Mesendoderm (in vitro differentiated cells): ENCODE measurements around the gene CELF1.
"Not testable (repeated sequence)": the region's sequence is repeated elsewhere in the genome, so short reads cannot be mapped to it uniquely, and the experiment has no call there.

Experiments used
- DNase-seq: peaks from one replicate; pipeline ENCODE4 v3.0.0; 2013
- H2AK5ac ChIP-seq: 2 replicates; pipeline ENCODE4 v1.6.1; 2013; ENCODE audit warnings: low read length, inconsistent platforms
- H2BK120ac ChIP-seq: 2 replicates; pipeline ENCODE4 v1.6.1; 2013; ENCODE audit warnings: low read depth, mild to moderate bottlenecking, low read length, moderate library complexity, mixed read lengths
- H2BK15ac ChIP-seq: replicated peaks from 2 replicates; pipeline ENCODE4 v1.6.1; 2013; ENCODE audit warnings: low read depth, mild to moderate bottlenecking, moderate library complexity
- H2BK5ac ChIP-seq: 2 replicates; pipeline ENCODE4 v1.6.1; 2013; ENCODE audit warnings: low read length, inconsistent platforms
- H3K18ac ChIP-seq: 2 replicates; pipeline ENCODE4 v1.6.1; 2013; ENCODE audit warnings: mild to moderate bottlenecking, low read length, mixed read lengths
- H3K23ac ChIP-seq: one replicate; pipeline ENCODE4 v1.6.1; 2013; ENCODE audit warnings: low read length
- H3K27ac ChIP-seq: 2 replicates; pipeline ENCODE4 v1.5.1; 2013; ENCODE audit warnings: low read depth, mild to moderate bottlenecking, inconsistent platforms, low read length, moderate library complexity
- H3K27me3 ChIP-seq: 2 replicates; pipeline ENCODE4 v1.6.1; 2013; ENCODE audit warnings: low read length, control low read depth, mild to moderate bottlenecking, inconsistent platforms; ENCODE audit not compliant: insufficient read depth, poor library complexity
- H3K36me3 ChIP-seq: 2 replicates; pipeline ENCODE4 v1.6.1; 2013; ENCODE audit warnings: low read length, inconsistent platforms; ENCODE audit not compliant: control insufficient read depth, insufficient read depth
- H3K4ac ChIP-seq: one replicate; pipeline ENCODE4 v1.6.1; 2013; ENCODE audit warnings: low read depth, mild to moderate bottlenecking, low read length, moderate library complexity
- H3K4me1 ChIP-seq: 2 replicates; pipeline ENCODE4 v1.6.1; 2013; ENCODE audit warnings: low read depth, low read length, inconsistent platforms; ENCODE audit not compliant: control insufficient read depth
- H3K4me2 ChIP-seq: 2 replicates; pipeline ENCODE4 v1.6.1; 2013; ENCODE audit warnings: low read length
- H3K4me3 ChIP-seq: 2 replicates; pipeline ENCODE4 v1.5.1; 2013; ENCODE audit warnings: mild to moderate bottlenecking, low read length
- H3K56ac ChIP-seq: one replicate; pipeline ENCODE4 v1.6.1; 2013; ENCODE audit warnings: low read length
- H3K79me1 ChIP-seq: 2 replicates; pipeline ENCODE4 v1.6.1; 2013; ENCODE audit warnings: low read length, inconsistent platforms
- H3K79me2 ChIP-seq: 2 replicates; pipeline ENCODE4 v1.6.1; 2013; ENCODE audit warnings: mild to moderate bottlenecking, low read length; ENCODE audit not compliant: control insufficient read depth, insufficient read depth
- H3K9ac ChIP-seq: 2 replicates; pipeline ENCODE4 v1.6.1; 2013; ENCODE audit warnings: low read length, inconsistent platforms
- H4K5ac ChIP-seq: one replicate; pipeline ENCODE4 v1.6.1; 2013; ENCODE audit warnings: low read length
- H4K8ac ChIP-seq: one replicate; pipeline ENCODE4 v1.6.1; 2013; ENCODE audit warnings: low read depth, mild to moderate bottlenecking, control low read depth, low read length, moderate library complexity
- WGBS: extraction: QIAGEN DNeasy Blood & Tissue Kit; methylation state at CpG from one replicate; pipeline ENCODE4 v1.1.7; 2013; ENCODE audit warnings: low lambda C conversion rate, missing lambda C conversion rate; ENCODE audit not compliant: insufficient coverage; ENCODE audit errors: extremely low coverage; 5-methylcytosine and 5-hydroxymethylcytosine counted together

CELF1 gene

GRCh38 chr11:47558695-47559094 lies 5.8 kb upstream of the CELF1 start:
- WGBS: no CpG with 5 or more reads among the region's 1 CpG
- H3K79me1 ChIP-seq: no peaks in the 10 kb centered on the region
- no peak overlapping the region for H3K23ac ChIP-seq
- H3K27ac ChIP-seq: no peak overlapping the region
- no peak overlapping the region for H3K56ac ChIP-seq
- no peak overlapping the region for H2BK15ac ChIP-seq
- DNase-seq: no peak
- H4K5ac ChIP-seq: no peak overlapping the region
- no peaks in the 10 kb centered on the region for H3K4me1 ChIP-seq
- no peak overlapping the region for H3K4ac ChIP-seq
- H4K8ac ChIP-seq: no peak overlapping the region
- H2BK5ac ChIP-seq: no peak overlapping the region
- no peaks in the 10 kb centered on the region for H3K27me3 ChIP-seq
- H2AK5ac ChIP-seq: no peak overlapping the region
- H3K18ac ChIP-seq: no peak overlapping the region
- no peak overlapping the region for H3K4me3 ChIP-seq
- H3K79me2 ChIP-seq: no peaks in the 10 kb centered on the region
- no peak overlapping the region for H3K9ac ChIP-seq
- no peak overlapping the region for H2BK120ac ChIP-seq
- no peak overlapping the region for H3K4me2 ChIP-seq
- H3K36me3 ChIP-seq: no peaks in the 10 kb centered on the region

DNA sequence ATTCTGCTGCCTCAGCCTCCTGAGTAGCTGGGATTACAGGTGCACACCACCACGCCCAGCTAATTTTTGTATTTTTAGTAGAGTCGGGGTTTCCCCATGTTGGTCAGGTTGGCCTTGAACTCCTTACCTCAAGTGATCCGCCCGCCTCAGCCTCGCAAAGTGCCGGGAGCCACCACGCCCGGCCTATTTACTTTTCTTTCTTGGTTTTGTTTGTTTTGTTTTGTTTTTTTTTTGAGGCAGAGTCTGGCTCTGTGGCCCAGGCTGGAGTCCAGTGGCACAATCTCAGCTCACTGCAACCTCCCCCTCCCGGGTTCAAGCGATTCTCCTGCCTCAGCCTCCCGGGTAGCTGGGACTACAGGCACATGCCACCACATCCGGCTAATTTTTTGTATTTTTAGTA lies 4.1 kb upstream of the CELF1 start:
- no CpG with 5 or more reads among the region's 12 CpGs for WGBS
- H4K8ac ChIP-seq, H4K5ac ChIP-seq, H2BK5ac ChIP-seq, H2BK15ac ChIP-seq, DNase-seq, H3K23ac ChIP-seq, H2AK5ac ChIP-seq, H3K4me1 ChIP-seq, H3K79me2 ChIP-seq, H2BK120ac ChIP-seq, H3K9ac ChIP-seq, H3K4me3 ChIP-seq, H3K4ac ChIP-seq, H3K27ac ChIP-seq, H3K4me2 ChIP-seq, H3K79me1 ChIP-seq, H3K18ac ChIP-seq, H3K36me3 ChIP-seq, H3K27me3 ChIP-seq, H3K56ac ChIP-seq: not testable (repeated sequence)

DNA sequence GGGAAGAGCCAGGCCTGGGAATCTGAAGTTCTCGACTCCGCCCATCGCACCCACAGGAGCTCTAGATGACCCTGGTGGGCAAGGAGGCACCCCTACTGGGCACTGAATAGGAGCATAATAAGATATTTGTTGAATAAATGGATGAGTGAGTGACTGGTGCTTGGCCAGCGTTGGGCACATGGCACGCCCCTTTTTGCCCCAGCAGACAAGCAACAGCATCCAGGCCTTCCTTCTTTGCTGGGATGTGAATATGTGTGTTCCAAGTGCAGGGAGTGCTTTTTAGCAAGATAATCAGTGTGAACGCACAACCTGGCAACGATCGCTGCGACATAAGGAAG lies 443 bp upstream of the CELF1 start:
- Histone ChIP-seq H2BK15ac (no peak overlapping the region), H3K4me1 (no peaks in the 10 kb centered on the region), H3K56ac (peak overlapping the region; percentile 86), H3K4me2 (peak overlapping the region; percentile 52), H2AK5ac (no peak overlapping the region), H3K27ac (no peak overlapping the region), H2BK120ac (no peak overlapping the region), H4K8ac (no peak overlapping the region), H3K79me1 (no peaks in the 10 kb centered on the region), H2BK5ac (no peak overlapping the region), H3K4ac (peak overlapping the region; percentile 84), H3K23ac (no peak overlapping the region), H3K18ac (no peak overlapping the region), H3K9ac (peak overlapping the region; percentile 58), H3K79me2 (peaks cover 42% of the 10 kb centered on the region), H3K27me3 (no peaks in the 10 kb centered on the region), H4K5ac (no peak overlapping the region), H3K36me3 (no peaks in the 10 kb centered on the region), H3K4me3 (peak overlapping the region; percentile 9)
- DNase-seq: no peak
- WGBS: no CpG with 5 or more reads among the region's 9 CpGs

- no peaks in the 10 kb centered on the region for H3K27me3 ChIP-seq
- H2BK120ac ChIP-seq: no peak overlapping the region
- peak overlapping the region; percentile 28 for H2AK5ac ChIP-seq
- H3K27ac ChIP-seq: peak overlapping the region; percentile 90
- DNase-seq: peak; percentile 85
- H3K56ac ChIP-seq: peak overlapping the region; percentile 98
- H3K18ac ChIP-seq: peak overlapping the region; percentile 94
- peak overlapping the region; percentile 71 for H2BK5ac ChIP-seq
- H3K79me2 ChIP-seq: peaks cover 55% of the 10 kb centered on the region
- no peaks in the 10 kb centered on the region for H3K4me1 ChIP-seq
- no peaks in the 10 kb centered on the region for H3K79me1 ChIP-seq
- H3K4ac ChIP-seq: peak overlapping the region; percentile 96
- H3K23ac ChIP-seq: peak overlapping the region; percentile 83
- peak overlapping the region; percentile 88 for H3K9ac ChIP-seq
- peak overlapping the region; percentile 53 for H3K4me2 ChIP-seq
- peak overlapping the region; percentile 89 for H3K4me3 ChIP-seq
- no peak overlapping the region for H2BK15ac ChIP-seq
- H4K5ac ChIP-seq: no peak overlapping the region
- WGBS: no CpG with 5 or more reads among the region's 22 CpGs
- no peaks in the 10 kb centered on the region for H3K36me3 ChIP-seq
- no peak overlapping the region for H4K8ac ChIP-seq
These were observed 821 bp downstream of the CELF1 start for GRCh38 chr11:47552056-47552565.

DNA sequence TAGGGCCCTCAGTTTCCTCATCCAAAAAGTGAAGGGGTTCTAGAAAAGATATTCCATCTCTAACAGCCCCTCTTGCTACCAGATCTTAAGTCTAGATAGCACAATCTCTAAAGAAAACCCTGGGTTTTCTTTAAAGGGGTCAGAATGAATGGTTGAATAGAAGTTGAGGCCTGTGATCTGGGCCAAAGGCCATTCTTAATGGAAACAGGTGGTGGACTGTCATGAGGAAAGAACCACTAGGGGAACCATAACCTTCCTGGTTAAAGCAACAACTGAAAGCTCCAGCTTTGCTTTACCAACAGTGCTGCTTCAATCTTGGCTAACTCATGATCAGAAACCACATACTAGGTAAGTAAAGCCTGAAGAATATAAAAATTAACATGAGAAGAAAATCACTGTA lies 1.8 kb downstream of the CELF1 start:
- H2BK15ac ChIP-seq: no peak overlapping the region
- no peaks in the 10 kb centered on the region for H3K79me1 ChIP-seq
- no peak overlapping the region for H3K9ac ChIP-seq
- H3K56ac ChIP-seq: no peak overlapping the region
- no peak overlapping the region for H3K4ac ChIP-seq
- DNase-seq: peak; percentile 73
- H4K5ac ChIP-seq: no peak overlapping the region
- H3K27me3 ChIP-seq: no peaks in the 10 kb centered on the region
- no peak overlapping the region for H2AK5ac ChIP-seq
- peaks cover 63% of the 10 kb centered on the region for H3K79me2 ChIP-seq
- H3K4me1 ChIP-seq: no peaks in the 10 kb centered on the region
- no peak overlapping the region for H3K4me3 ChIP-seq
- no peak overlapping the region for H3K4me2 ChIP-seq
- no peaks in the 10 kb centered on the region for H3K36me3 ChIP-seq
- no peak overlapping the region for H3K18ac ChIP-seq
- H4K8ac ChIP-seq: no peak overlapping the region
- no peak overlapping the region for H2BK120ac ChIP-seq
- H3K23ac ChIP-seq: no peak overlapping the region
- no peak overlapping the region for H3K27ac ChIP-seq
- H2BK5ac ChIP-seq: no peak overlapping the region

DNA sequence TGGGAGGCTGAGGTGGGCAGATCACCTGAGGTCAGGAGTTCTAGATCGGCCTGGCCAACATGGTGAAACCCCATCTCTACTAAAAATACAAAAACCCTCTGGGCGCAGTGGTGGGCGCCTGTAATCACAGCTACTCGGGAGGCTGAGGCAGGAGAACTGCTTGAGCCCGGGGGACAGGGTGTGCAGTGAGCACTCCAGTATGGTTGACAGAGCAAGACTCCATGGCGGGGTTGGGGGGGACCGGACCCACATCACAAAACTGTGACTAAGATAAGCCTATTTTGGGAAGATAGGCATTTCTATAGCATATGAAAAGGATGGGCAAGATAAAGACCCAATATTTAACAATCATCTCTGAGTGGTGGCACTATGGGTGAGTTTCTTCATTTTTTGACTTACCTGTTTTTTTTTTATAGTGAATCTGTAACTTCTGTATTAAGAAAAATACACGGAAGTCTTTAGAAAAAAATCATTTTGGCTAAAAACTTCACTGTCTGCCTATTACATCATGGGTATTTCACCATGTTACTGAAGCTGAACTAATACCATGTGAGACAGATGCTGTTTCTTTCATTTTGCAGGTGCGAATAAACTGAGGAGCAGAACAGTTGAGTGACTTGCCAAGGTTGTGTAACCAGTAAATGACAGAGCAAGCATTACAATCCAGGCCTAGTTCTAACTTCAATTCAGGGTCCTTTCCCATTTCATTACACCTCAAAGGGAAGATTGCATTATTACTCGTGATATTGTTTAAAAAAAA lies 2.5 kb downstream of the CELF1 start:
- no peak overlapping the region for H3K4me3 ChIP-seq
- no CpG with 5 or more reads among the region's 10 CpGs for WGBS

More for the DNA sequence above, 2.5 kb downstream of the CELF1 start:
- Histone ChIP-seq H3K27me3 (no peaks in the 10 kb centered on the region), H3K23ac (no peak overlapping the region), H2BK120ac (no peak overlapping the region), H3K4ac (no peak overlapping the region), H3K27ac (no peak overlapping the region), H4K5ac (no peak overlapping the region), H3K4me2 (no peak overlapping the region), H3K4me1 (no peaks in the 10 kb centered on the region), H3K18ac (no peak overlapping the region), H3K79me1 (no peaks in the 10 kb centered on the region), H2BK5ac (no peak overlapping the region), H2BK15ac (no peak overlapping the region), H3K79me2 (peaks cover 67% of the 10 kb centered on the region), H3K56ac (no peak overlapping the region), H2AK5ac (no peak overlapping the region), H3K9ac (no peak overlapping the region), H4K8ac (no peak overlapping the region), H3K36me3 (no peaks in the 10 kb centered on the region)
- no peak for DNase-seq
